IMR-90 (cell line): ENCODE measurements around the gene BIRC5. TPM values are rescaled to one million over a fixed set of nuclear protein-coding genes. Genes with fewer than 3 reads are reported as not detected.
A peak's percentile ranks its signal among the peaks of the same experiment; 100 is the strongest.

Experiments used
- ATAC-seq: fragments of 200-7000 bp; cut with Tn5 transposase; 2 replicates; pipeline ENCODE4 v1.9.1; 2020; ENCODE audit warnings: low read depth, mild to moderate bottlenecking, moderate library complexity
- BruUV-seq: library from RNA; stranded (reverse); fragments of 400-500 nt; replicated peaks from 2 replicates; lab custom pipeline; 2021; lab: Mats Ljungman, UMichigan
- CTCF ChIA-PET: fragments of 300-600 bp; formaldehyde crosslinking; extraction: SDS; loops from one replicate; lab custom pipeline; 2021; ENCODE audit warnings: antibody characterized with exemption; lab: Yijun Ruan, JAX
- POLR2A ChIA-PET: fragments of 300-600 bp; sonication (Branson Sonifier 250); formaldehyde crosslinking; loops from one replicate; lab custom pipeline; 2022; ENCODE audit warnings: antibody characterized with exemption; ENCODE audit not compliant: unreplicated experiment; lab: Charles Lee
- DNase-seq: peaks from one replicate; pipeline ENCODE4 v3.0.0; 2013
- H2AFZ ChIP-seq: replicated peaks from 2 replicates; pipeline ENCODE3; 2013; ENCODE audit warnings: low read length, mild to moderate bottlenecking; ENCODE audit not compliant: poor library complexity
- H2AK5ac ChIP-seq: 2 replicates; pipeline ENCODE4 v1.6.1; 2013; ENCODE audit warnings: low read depth, low read length, inconsistent platforms
- H2AK9ac ChIP-seq: replicated peaks from 2 replicates; pipeline ENCODE3; 2013; ENCODE audit warnings: mild to moderate bottlenecking, low read depth, low read length, moderate library complexity; ENCODE audit not compliant: poor library complexity
- H2BK120ac ChIP-seq: 2 replicates; pipeline ENCODE4 v1.6.1; 2013; ENCODE audit warnings: low read depth, low read length, inconsistent platforms
- H2BK15ac ChIP-seq: 3 replicates; pipeline ENCODE4 v1.6.1; 2013; ENCODE audit warnings: low read depth, low read length, inconsistent platforms
- H2BK20ac ChIP-seq: 2 replicates; pipeline ENCODE4 v1.6.1; 2013; ENCODE audit warnings: low read depth, mild to moderate bottlenecking, inconsistent platforms, low read length, moderate library complexity
- H2BK5ac ChIP-seq: 2 replicates; pipeline ENCODE4 v1.6.1; 2013; ENCODE audit warnings: mild to moderate bottlenecking, low read depth, low read length, inconsistent platforms; ENCODE audit not compliant: poor library complexity, severe bottlenecking
- H3K14ac ChIP-seq: replicated peaks from 2 replicates; pipeline ENCODE4 v1.6.1; 2013; ENCODE audit warnings: low read depth, low read length, inconsistent platforms
- H3K18ac ChIP-seq: 2 replicates; pipeline ENCODE4 v1.6.1; 2013; ENCODE audit warnings: low read depth, low read length, control low read depth
- H3K23ac ChIP-seq: 2 replicates; pipeline ENCODE4 v1.6.1; 2013; ENCODE audit warnings: low read depth, low read length, inconsistent platforms
- H3K27ac ChIP-seq: 2 replicates; pipeline ENCODE4 v1.5.1; 2013; ENCODE audit warnings: mild to moderate bottlenecking, control low read depth, low read length; ENCODE audit not compliant: insufficient read depth
- H3K27me3 ChIP-seq: 2 replicates; pipeline ENCODE4 v1.6.1; 2013; ENCODE audit warnings: low read length; ENCODE audit not compliant: control insufficient read depth, insufficient read depth
- H3K36me3 ChIP-seq: 2 replicates; pipeline ENCODE4 v1.6.1; 2013; ENCODE audit warnings: low read length, mixed read lengths; ENCODE audit not compliant: control insufficient read depth, insufficient read depth
- H3K4ac ChIP-seq: 2 replicates; pipeline ENCODE4 v1.6.1; 2013; ENCODE audit warnings: low read depth, low read length, inconsistent platforms
- H3K4me1 ChIP-seq: 2 replicates; pipeline ENCODE4 v1.6.1; 2013; ENCODE audit warnings: low read length, mixed read lengths; ENCODE audit not compliant: control insufficient read depth, insufficient read depth
- H3K4me2 ChIP-seq: 2 replicates; pipeline ENCODE4 v1.6.1; 2013; ENCODE audit warnings: low read depth, mild to moderate bottlenecking, control low read depth, low read length, moderate library complexity
- H3K4me3 ChIP-seq: 2 replicates; pipeline ENCODE4 v1.5.1; 2013; ENCODE audit warnings: low read depth, mild to moderate bottlenecking, control low read depth, low read length, moderate library complexity; ENCODE audit not compliant: insufficient read depth
- H3K56ac ChIP-seq: 2 replicates; pipeline ENCODE4 v1.6.1; 2013; ENCODE audit warnings: low read length, inconsistent platforms; ENCODE audit not compliant: insufficient read depth; ENCODE audit errors: extremely low read depth
- H3K79me1 ChIP-seq, 2 experiments: 2 replicates each; pipeline ENCODE4 v1.6.1; 2013; ENCODE audit warnings: low read length in 2 of 2, inconsistent platforms in 1 of 2, low read depth in 1 of 2
- H3K9ac ChIP-seq: 2 replicates; pipeline ENCODE4 v1.6.1; 2013; ENCODE audit warnings: low read depth, low read length, control low read depth
- H3K9me1 ChIP-seq: 2 replicates; pipeline ENCODE4 v1.6.1; 2013; ENCODE audit warnings: low read length, inconsistent platforms; ENCODE audit not compliant: insufficient read depth
- H3K9me3 ChIP-seq: 2 replicates; pipeline ENCODE4 v1.6.1; 2013; ENCODE audit warnings: low read length; ENCODE audit not compliant: control insufficient read depth, insufficient read depth
- H4K20me1 ChIP-seq: 2 replicates; pipeline ENCODE4 v1.6.1; 2013; ENCODE audit warnings: low read length, inconsistent platforms; ENCODE audit not compliant: insufficient read depth
- H4K5ac ChIP-seq: 2 replicates; pipeline ENCODE4 v1.6.1; 2013; ENCODE audit warnings: mild to moderate bottlenecking, low read depth, low read length, control low read depth
- H4K8ac ChIP-seq, 2 experiments: 2 replicates each; pipeline ENCODE4 v1.6.1; 2013; ENCODE audit warnings: low read depth in 2 of 2, low read length in 2 of 2, control low read depth in 1 of 2, inconsistent platforms in 1 of 2
- H4K91ac ChIP-seq: 2 replicates; pipeline ENCODE4 v1.6.1; 2013; ENCODE audit warnings: low read depth, low read length, inconsistent platforms; ENCODE audit not compliant: insufficient read depth
- BHLHE40 ChIP-seq: fragments of 150-350 bp; IDR thresholded peaks from 2 replicates; pipeline ENCODE4 v1.6.1; 2016; ENCODE audit warnings: mild to moderate bottlenecking, low read depth, low read length
- CEBPB ChIP-seq: IDR thresholded peaks from 2 replicates; pipeline ENCODE4 v1.6.1; 2012; ENCODE audit warnings: low read depth, low read length, improper control_type of control experiment
- CHD1 ChIP-seq: IDR thresholded peaks from 2 replicates; pipeline ENCODE4 v1.6.1; 2012; ENCODE audit warnings: low read depth, low read length, improper control_type of control experiment
- FOS ChIP-seq: fragments of 150-350 bp; IDR thresholded peaks from 2 replicates; pipeline ENCODE4 v1.6.1; 2016; ENCODE audit warnings: low read depth, low read length
- NFE2L2 ChIP-seq: fragments of 150-350 bp; IDR thresholded peaks from 2 replicates; pipeline ENCODE4 v1.6.1; 2016; ENCODE audit warnings: low read depth, mild to moderate bottlenecking, low read length
- RAD21 ChIP-seq: IDR thresholded peaks from 2 replicates; pipeline ENCODE4 v1.6.1; 2012; ENCODE audit warnings: low read length, improper control_type of control experiment
- RFX5 ChIP-seq: IDR thresholded peaks from 2 replicates; pipeline ENCODE4 v1.8.0; 2012; ENCODE audit warnings: low read depth, mild to moderate bottlenecking, low read length, moderate library complexity
- SMC3 ChIP-seq: fragments of 150-350 bp; IDR thresholded peaks from 2 replicates; pipeline ENCODE4 v1.6.1; 2016; ENCODE audit warnings: low read depth, mild to moderate bottlenecking, antibody characterized with exemption, low read length, moderate library complexity
- WGBS, 2 experiments: methylation state at CpG; one replicate each; pipeline versions ENCODE4 v1.1.5 to v1.1.7; 2013; ENCODE audit warnings: missing lambda C conversion rate in 2 of 2; ENCODE audit not compliant: insufficient read length in 1 of 2; ENCODE audit errors: extremely low coverage in 2 of 2; 5-methylcytosine and 5-hydroxymethylcytosine counted together
- dilution Hi-C: fragments of 300-500 bp; cut with HindIII; formaldehyde crosslinking; loops from one replicate; pipeline ENCODE4 v1.14.3; 2018; ENCODE audit warnings: low sequenced_read_pairs; ENCODE audit not compliant: unreplicated experiment
- in situ Hi-C: fragments of 300-500 bp; cut with MboI; formaldehyde crosslinking; loops from 3 replicates; pipeline ENCODE4 v1.14.3; 2019; ENCODE audit warnings: low sequenced_read_pairs, inconsistent platforms, mixed read lengths
- intact Hi-C: fragments of 100-400 bp; cut with micrococcal nuclease; formaldehyde crosslinking; loops from 2 replicates; pipeline ENCODE4 v1.10.0; 2022
- polyA plus RNA-seq, 3 experiments: library from polyadenylated mRNA; depleted of rRNA; stranded (reverse); fragments of >200 nt; gene quantifications; 2 replicates each; pipeline ENCODE4 v1.2.3, GENCODE V29; 2012; ENCODE audit warnings: low replicate concordance in 1 of 3
- total RNA-seq: library from RNA; depleted of rRNA; stranded (reverse); fragments of >200 nt; gene quantifications from 2 replicates; pipeline ENCODE4 v1.2.3, GENCODE V29; 2012
- TF ChIP-seq, protein P1 (sequence below): conservative IDR thresholded peaks from 2 replicates; pipeline ENCODE4 v1.5.1; 2012; ENCODE audit warnings: mild to moderate bottlenecking, low read depth, low read length, improper control_type of control experiment
- TF ChIP-seq, protein P2 (sequence below): fragments of 150-350 bp; IDR thresholded peaks from 2 replicates; pipeline ENCODE4 v1.6.1; 2017; ENCODE audit warnings: mild to moderate bottlenecking, antibody characterized with exemption, low read length, low read depth

Gene BIRC5
- total and polyA plus RNA-seq, 2 of the 4 experiments (the other 2 are of a cell fraction) = 16.6 to 52.7 TPM

DNA sequence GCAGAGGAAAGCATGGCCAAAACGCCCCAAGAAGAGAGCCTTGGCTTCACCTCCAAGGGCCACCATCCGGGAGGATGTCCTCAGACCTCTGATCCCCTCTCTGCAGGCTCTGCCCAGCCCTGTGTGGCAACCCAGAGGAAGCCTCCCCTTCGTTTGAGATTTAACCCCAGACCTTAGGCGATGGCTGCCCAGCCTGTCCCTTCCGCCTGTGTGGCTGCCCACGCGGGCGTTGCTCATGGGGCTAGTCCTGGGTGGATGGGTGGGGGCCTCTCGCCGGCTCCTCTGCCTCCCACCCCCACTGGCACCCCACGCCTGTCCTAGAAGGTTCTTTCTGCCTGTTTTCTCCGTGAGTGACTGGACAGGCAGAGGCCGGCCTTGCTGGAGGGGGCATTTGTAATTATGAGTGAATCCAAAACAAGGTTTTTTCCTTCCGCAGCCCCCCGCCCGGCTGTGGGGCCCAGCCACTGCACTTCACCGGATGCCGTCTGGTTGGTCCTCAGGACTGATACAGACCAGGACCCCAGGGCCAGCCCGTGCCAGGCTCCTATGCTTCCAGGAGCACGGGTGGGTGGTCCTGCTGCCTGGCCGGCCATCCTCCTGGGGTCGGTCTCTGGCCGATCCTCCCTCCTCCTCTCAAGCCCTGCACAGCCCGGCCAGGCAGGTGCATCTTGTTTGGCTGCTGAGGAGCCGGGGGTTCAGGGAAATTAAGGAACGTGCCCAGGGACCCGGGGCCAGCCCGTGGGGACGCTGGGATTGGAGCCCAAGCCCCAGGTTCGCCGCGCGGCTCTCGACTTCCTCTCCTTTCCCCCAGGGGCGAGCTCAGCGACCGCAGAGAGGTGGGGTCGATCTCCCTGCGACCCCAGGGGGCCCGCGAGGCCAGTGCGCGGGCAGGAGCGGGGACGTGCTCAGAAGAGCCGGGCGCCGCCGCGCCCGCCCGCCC is 17.2 kb downstream of the BIRC5 start, which contains the start of gene TMEM235 (continued):
- TF ChIP-seq BHLHE40 (no peak), FOS (no peak)

DNA sequence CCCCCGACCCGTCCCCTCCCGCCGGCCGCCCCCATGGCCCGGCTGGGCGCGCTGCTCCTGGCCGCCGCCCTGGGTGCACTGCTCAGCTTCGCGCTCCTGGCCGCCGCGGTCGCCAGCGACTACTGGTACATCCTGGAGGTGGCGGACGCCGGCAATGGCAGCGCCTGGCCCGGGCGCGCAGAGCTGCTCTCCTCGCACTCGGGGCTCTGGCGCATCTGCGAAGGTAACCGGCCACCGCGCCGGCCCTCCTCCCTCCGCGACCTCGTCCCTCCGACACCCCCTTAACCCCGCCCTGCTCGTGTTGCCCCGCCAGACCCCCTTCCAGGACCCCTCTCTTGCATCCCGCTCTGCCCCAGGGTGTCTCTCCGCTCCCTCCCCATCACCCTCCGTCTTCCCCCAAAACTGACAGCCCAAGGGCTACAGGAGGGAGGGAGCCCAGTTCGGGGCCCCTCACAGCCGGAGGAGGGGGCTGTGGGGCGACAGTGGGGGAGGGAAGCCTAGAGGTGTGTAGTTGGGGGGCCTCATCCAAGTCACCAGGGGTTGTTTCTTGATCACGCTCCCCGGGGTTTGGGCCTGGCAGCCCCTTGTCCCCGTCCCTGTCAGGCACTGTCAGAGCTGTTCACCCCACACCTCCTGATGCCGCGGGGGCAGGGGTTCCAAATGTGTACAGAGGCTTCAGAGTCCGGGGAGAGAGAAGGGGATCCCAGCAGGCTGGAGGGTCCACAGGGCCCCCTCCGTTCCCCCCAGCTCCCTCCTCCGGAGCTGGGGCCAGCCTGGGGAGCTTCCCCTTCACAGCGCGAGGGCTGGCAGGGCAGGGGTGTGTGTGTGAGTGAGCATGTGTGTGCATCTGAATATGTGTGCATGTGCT is 18.2 kb downstream of the BIRC5 start:
- H3K4ac ChIP-seq = no peak overlapping the region
- 1% methylated on average over 17 of the region's 55 CpGs; no CpG with 5 or more reads in 1 of the 2 experiments for WGBS, 2 experiments
- no peak overlapping the region for H2BK5ac ChIP-seq
- no peak overlapping the region for H4K91ac ChIP-seq
- no peak overlapping the region for H3K23ac ChIP-seq
- dilution Hi-C loops (no loop called here), intact Hi-C loops (no loop called here), in situ Hi-C loops (no loop called here)
- no peaks in the 10 kb centered on the region for H3K9me3 ChIP-seq
- H2BK120ac ChIP-seq = no peak overlapping the region
- H2BK15ac ChIP-seq = no peak overlapping the region
- H3K4me3 ChIP-seq = no peak overlapping the region
- no peak overlapping the region for H3K18ac ChIP-seq
- CTCF ChIA-PET = no interaction called here
- no peaks in the 10 kb centered on the region for H3K4me1 ChIP-seq
- H3K14ac ChIP-seq = no peak overlapping the region
- peak overlapping the region; percentile 11 for H2AFZ ChIP-seq
- H3K79me1 ChIP-seq = no peaks in the 10 kb centered on the region
- no peak overlapping the region for H3K56ac ChIP-seq
- no peak overlapping the region for H4K5ac ChIP-seq
- no peak overlapping the region for H2AK9ac ChIP-seq
- no peak overlapping the region for H3K27ac ChIP-seq
- no peak overlapping the region for H2BK20ac ChIP-seq
- H3K36me3 ChIP-seq = no peaks in the 10 kb centered on the region
- H2AK5ac ChIP-seq = no peak overlapping the region
- DNase-seq = no peak
- no peak overlapping the region for H3K9ac ChIP-seq
- peaks cover 38% of the 10 kb centered on the region for H3K27me3 ChIP-seq
- ATAC-seq = peak; percentile 74
- H3K4me2 ChIP-seq = no peak overlapping the region; the same call in 1 of the 2 replicates
- no peaks in the 10 kb centered on the region for H4K20me1 ChIP-seq
- no TSS peak for BruUV-seq
- no peaks in the 10 kb centered on the region for H3K9me1 ChIP-seq
- no peak overlapping the region for H4K8ac ChIP-seq
- POLR2A ChIA-PET = no interaction called here
- TF ChIP-seq CEBPB (no peak), CHD1 (no peak), NFE2L2 (no peak), RAD21 (no peak), SMC3 (no peak), BHLHE40 (no peak), RFX5 (no peak)
- TF ChIP-seq, protein P1, sequence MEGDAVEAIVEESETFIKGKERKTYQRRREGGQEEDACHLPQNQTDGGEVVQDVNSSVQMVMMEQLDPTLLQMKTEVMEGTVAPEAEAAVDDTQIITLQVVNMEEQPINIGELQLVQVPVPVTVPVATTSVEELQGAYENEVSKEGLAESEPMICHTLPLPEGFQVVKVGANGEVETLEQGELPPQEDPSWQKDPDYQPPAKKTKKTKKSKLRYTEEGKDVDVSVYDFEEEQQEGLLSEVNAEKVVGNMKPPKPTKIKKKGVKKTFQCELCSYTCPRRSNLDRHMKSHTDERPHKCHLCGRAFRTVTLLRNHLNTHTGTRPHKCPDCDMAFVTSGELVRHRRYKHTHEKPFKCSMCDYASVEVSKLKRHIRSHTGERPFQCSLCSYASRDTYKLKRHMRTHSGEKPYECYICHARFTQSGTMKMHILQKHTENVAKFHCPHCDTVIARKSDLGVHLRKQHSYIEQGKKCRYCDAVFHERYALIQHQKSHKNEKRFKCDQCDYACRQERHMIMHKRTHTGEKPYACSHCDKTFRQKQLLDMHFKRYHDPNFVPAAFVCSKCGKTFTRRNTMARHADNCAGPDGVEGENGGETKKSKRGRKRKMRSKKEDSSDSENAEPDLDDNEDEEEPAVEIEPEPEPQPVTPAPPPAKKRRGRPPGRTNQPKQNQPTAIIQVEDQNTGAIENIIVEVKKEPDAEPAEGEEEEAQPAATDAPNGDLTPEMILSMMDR = no peak
- TF ChIP-seq, protein P2, sequence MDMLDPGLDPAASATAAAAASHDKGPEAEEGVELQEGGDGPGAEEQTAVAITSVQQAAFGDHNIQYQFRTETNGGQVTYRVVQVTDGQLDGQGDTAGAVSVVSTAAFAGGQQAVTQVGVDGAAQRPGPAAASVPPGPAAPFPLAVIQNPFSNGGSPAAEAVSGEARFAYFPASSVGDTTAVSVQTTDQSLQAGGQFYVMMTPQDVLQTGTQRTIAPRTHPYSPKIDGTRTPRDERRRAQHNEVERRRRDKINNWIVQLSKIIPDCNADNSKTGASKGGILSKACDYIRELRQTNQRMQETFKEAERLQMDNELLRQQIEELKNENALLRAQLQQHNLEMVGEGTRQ = no peak
